Stimulated activated CD4-positive, alpha-beta T cell treated with anti-CD3 and anti-CD28 coated beads, Interleukin-4, amount 100 ng/mL, for 48 hours (primary cell): ENCODE measurements around the gene ABCA9.
"Not testable (repeated sequence)": the region's sequence is repeated elsewhere in the genome, so short reads cannot be mapped to it uniquely, and the experiment has no call there.

Source experiments
- DNase-seq, 2 donors: peaks; one replicate each; pipeline ENCODE4 v3.0.0-alpha.2; 2020; ENCODE audit warnings: low read depth in 2 of 2

ABCA9 gene

GRCh38 chr17:69030169-69030568, 30.6 kb downstream of the ABCA9 start:
- no peak for DNase-seq

- DNase-seq: no peak
Measured at GRCh38 chr17:69018687-69019086, 42.0 kb downstream of the ABCA9 start.

GRCh38 chr17:69018022-69018615, 42.6 kb downstream of the ABCA9 start:
- DNase-seq: no peak

GRCh38 chr17:69015631-69016030, 45.1 kb downstream of the ABCA9 start:
- DNase-seq: no peak

- no peak for DNase-seq
Measured at GRCh38 chr17:69012895-69013805, 47.6 kb downstream of the ABCA9 start.

GRCh38 chr17:69009930-69010329, 50.8 kb downstream of the ABCA9 start:
- no peak for DNase-seq

GRCh38 chr17:69004759-69005158, 56.0 kb downstream of the ABCA9 start:
- not testable (repeated sequence) for DNase-seq

- not testable (repeated sequence) for DNase-seq
Measured at GRCh38 chr17:68999743-69000142, 61.0 kb downstream of the ABCA9 start.

GRCh38 chr17:68993112-68993511, 67.6 kb downstream of the ABCA9 start:
- no peak for DNase-seq

- no peak for DNase-seq
Measured at GRCh38 chr17:68987966-68988365, 72.8 kb downstream of the ABCA9 start.

GRCh38 chr17:68981288-68981687, 79.4 kb downstream of the ABCA9 start:
- no peak for DNase-seq

- DNase-seq: no peak
Measured at GRCh38 chr17:68973098-68973846, 87.5 kb downstream of the ABCA9 start.

GRCh38 chr17:68972119-68972704, 88.5 kb downstream of the ABCA9 start:
- no peak for DNase-seq

GRCh38 chr17:68969101-68969500, 91.6 kb downstream of the ABCA9 start:
- DNase-seq: no peak

- DNase-seq: no peak
Measured at GRCh38 chr17:68963958-68964357, 96.8 kb downstream of the ABCA9 start.

GRCh38 chr17:68961214-68961882, 99.4 kb downstream of the ABCA9 start:
- DNase-seq: no peak

GRCh38 chr17:68959117-68959516, 101.6 kb downstream of the ABCA9 start:
- DNase-seq: not testable (repeated sequence)

GRCh38 chr17:68957944-68958343, 102.8 kb downstream of the ABCA9 start:
- DNase-seq: no peak

GRCh38 chr17:68955181-68955841, 105.4 kb downstream of the ABCA9 start, which contains the start of gene ABCA8:
TSS of gene ABCA8 (minus strand) at chr17:68955392. CDS start at chr17:68942034, 13,358 bp downstream.
- DNase-seq: no peak

- DNase-seq: no peak
Measured at GRCh38 chr17:68954146-68954896, 106.4 kb downstream of the ABCA9 start.
